ENCODE measurements around the gene TLE1.

DNA sequence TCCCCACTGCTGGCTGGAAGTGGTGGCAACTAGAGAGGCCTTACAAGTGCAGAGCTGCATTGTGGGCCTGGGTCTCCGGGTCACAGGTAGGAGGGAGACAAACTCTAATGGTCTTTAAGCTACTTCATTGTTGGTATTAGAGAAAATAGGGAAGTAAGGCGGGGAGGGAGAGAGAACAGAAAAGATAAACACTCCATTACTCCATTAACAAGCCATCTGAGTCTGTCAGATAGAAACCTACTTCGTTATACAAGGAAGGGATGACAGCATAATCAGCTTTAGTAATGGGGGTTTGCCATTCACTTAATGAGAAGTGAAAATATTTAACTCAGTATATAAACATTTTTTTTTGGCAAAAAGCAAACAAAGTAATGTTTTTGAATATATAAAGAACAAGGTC lies 107.4 kb downstream of the TLE1 start:
- TF ChIP-seq, protein P1, sequence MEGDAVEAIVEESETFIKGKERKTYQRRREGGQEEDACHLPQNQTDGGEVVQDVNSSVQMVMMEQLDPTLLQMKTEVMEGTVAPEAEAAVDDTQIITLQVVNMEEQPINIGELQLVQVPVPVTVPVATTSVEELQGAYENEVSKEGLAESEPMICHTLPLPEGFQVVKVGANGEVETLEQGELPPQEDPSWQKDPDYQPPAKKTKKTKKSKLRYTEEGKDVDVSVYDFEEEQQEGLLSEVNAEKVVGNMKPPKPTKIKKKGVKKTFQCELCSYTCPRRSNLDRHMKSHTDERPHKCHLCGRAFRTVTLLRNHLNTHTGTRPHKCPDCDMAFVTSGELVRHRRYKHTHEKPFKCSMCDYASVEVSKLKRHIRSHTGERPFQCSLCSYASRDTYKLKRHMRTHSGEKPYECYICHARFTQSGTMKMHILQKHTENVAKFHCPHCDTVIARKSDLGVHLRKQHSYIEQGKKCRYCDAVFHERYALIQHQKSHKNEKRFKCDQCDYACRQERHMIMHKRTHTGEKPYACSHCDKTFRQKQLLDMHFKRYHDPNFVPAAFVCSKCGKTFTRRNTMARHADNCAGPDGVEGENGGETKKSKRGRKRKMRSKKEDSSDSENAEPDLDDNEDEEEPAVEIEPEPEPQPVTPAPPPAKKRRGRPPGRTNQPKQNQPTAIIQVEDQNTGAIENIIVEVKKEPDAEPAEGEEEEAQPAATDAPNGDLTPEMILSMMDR (IDR thresholded peaks at IDR 0.05) = no peak
- TF ChIP-seq EP300 (IDR thresholded peaks at IDR 0.05) (no peak), POLR2A (IDR thresholded peaks at IDR 0.05) (no peak)
